Measurements from ENCODE around the gene TSPAN5. TPM values are rescaled to one million over a fixed set of nuclear protein-coding genes. Genes with fewer than 3 reads are reported as not detected.
A peak's percentile ranks its signal among the peaks of the same experiment; 100 is the strongest.
"Not testable (repeated sequence)": the region's sequence is repeated elsewhere in the genome, so short reads cannot be mapped to it uniquely, and the experiment has no call there.

The TSPAN5 gene
- total RNA-seq (2014; rRNA removed; shearing (Covaris generic)): 4.3 and 6.7 TPM in 2 replicates

- DNase-seq (ENCODE audit: low spot score): peak; percentile 55
Measured at GRCh38 chr4:98658287-98659105, at the start of gene TSPAN5. TSS of gene TSPAN5 (minus strand) at chr4:98658611.

GRCh38 chr4:98706935-98707334 is 48.5 kb upstream of the TSPAN5 start:
- no peak for DNase-seq (ENCODE audit: low spot score)

GRCh38 chr4:98706200-98706813 is 47.9 kb upstream of the TSPAN5 start:
- no peak for DNase-seq (ENCODE audit: low spot score)

GRCh38 chr4:98705586-98705985 is 47.2 kb upstream of the TSPAN5 start:
- not testable (repeated sequence) for DNase-seq (ENCODE audit: low spot score)

GRCh38 chr4:98700656-98701055 is 42.2 kb upstream of the TSPAN5 start:
- DNase-seq (ENCODE audit: low spot score): no peak

GRCh38 chr4:98694076-98694475 is 35.7 kb upstream of the TSPAN5 start:
- DNase-seq (ENCODE audit: low spot score): no peak

GRCh38 chr4:98692411-98692810 is 34.0 kb upstream of the TSPAN5 start:
- no peak for DNase-seq (ENCODE audit: low spot score)

- no peak for DNase-seq (ENCODE audit: low spot score)
Measured at GRCh38 chr4:98691588-98691987, 33.2 kb upstream of the TSPAN5 start.

GRCh38 chr4:98689507-98690174 is 31.2 kb upstream of the TSPAN5 start:
- no peak for DNase-seq (ENCODE audit: low spot score)

- peak; percentile 49 for DNase-seq (ENCODE audit: low spot score)
Measured at GRCh38 chr4:98688411-98689290, 30.2 kb upstream of the TSPAN5 start.

- no peak for DNase-seq (ENCODE audit: low spot score)
Measured at GRCh38 chr4:98687876-98688275, 29.5 kb upstream of the TSPAN5 start.

- DNase-seq (ENCODE audit: low spot score): no peak
Measured at GRCh38 chr4:98686847-98687246, 28.4 kb upstream of the TSPAN5 start.

GRCh38 chr4:98686043-98686707 is 27.8 kb upstream of the TSPAN5 start:
- no peak for DNase-seq (ENCODE audit: low spot score)

- no peak for DNase-seq (ENCODE audit: low spot score)
Measured at GRCh38 chr4:98685225-98686042, 27.0 kb upstream of the TSPAN5 start.

GRCh38 chr4:98682719-98683118 is 24.3 kb upstream of the TSPAN5 start:
- DNase-seq (ENCODE audit: low spot score): no peak

GRCh38 chr4:98680806-98681205 is 22.4 kb upstream of the TSPAN5 start:
- no peak for DNase-seq (ENCODE audit: low spot score)

GRCh38 chr4:98679738-98680137 is 21.3 kb upstream of the TSPAN5 start:
- no peak for DNase-seq (ENCODE audit: low spot score)

- DNase-seq (ENCODE audit: low spot score): no peak
Measured at GRCh38 chr4:98677799-98678198, 19.4 kb upstream of the TSPAN5 start.

GRCh38 chr4:98674404-98675173 is 16.2 kb upstream of the TSPAN5 start:
- no peak for DNase-seq (ENCODE audit: low spot score)

GRCh38 chr4:98673978-98674377 is 15.6 kb upstream of the TSPAN5 start:
- DNase-seq (ENCODE audit: low spot score): no peak
